ENCODE measurements around the gene FMNL2. TPM values are rescaled to one million over a fixed set of nuclear protein-coding genes. Genes with fewer than 3 reads are reported as not detected.

The FMNL2 gene
- polyA plus RNA-seq, 3 donors = 0.28 to 3.2 (median 0.71) TPM

DNA sequence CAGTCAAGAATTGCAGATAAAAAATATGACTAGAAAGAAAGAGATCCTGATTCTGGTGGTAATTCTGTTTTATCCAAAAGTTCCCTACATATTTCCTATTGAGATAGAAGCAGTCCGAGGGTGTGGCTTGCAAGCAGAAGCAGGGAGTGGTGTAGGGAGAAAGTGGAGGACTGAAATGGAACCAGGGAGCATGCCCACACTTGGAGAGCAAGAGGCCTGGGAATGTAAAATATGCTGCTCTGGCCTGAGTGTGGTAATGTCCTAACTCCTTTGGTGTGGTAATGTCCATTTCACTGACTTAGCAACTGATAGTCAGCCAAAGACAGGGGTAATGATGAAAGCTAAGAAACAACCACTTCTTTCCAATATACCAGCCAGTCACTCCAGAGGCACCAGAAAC lies 30.1 kb upstream of the FMNL2 start:
- Histone ChIP-seq H3K27ac (ENCODE audit: low read depth in 1 of 2, low read length in 2 of 2) (no peak overlapping the region), H3K27me3 (ENCODE audit: control insufficient read depth in 2 of 2, insufficient read depth in 2 of 2, low read length in 2 of 2) (no peaks in the 10 kb centered on the region), H3K4me3 (replicated peaks in 1 of 3; ENCODE audit: low read depth in 2 of 3, low read length in 3 of 3) (no peak overlapping the region), H4K20me1 (ENCODE audit: insufficient read depth, low read length) (no peaks in the 10 kb centered on the region), H3K4me1 (ENCODE audit: control insufficient read depth in 1 of 2, insufficient read depth in 2 of 2, low read length in 2 of 2) (no peaks in the 10 kb centered on the region), H3K36me3 (replicated peaks in 1 of 2; ENCODE audit: control insufficient read depth in 1 of 2, insufficient read depth in 2 of 2, low read length in 2 of 2) (no peaks in the 10 kb centered on the region), H3K9ac (ENCODE audit: insufficient read depth, low read length, poor library complexity, severe bottlenecking) (no peak overlapping the region), H3K9me3 (replicated peaks in 1 of 2; ENCODE audit: control insufficient read depth in 1 of 2, insufficient read depth in 1 of 2, low read length in 2 of 2) (no peaks in the 10 kb centered on the region), H3K4me2 (replicated peaks; ENCODE audit: extremely low read depth, low read length, poor library complexity, severe bottlenecking) (no peak overlapping the region), H2AFZ (ENCODE audit: insufficient read depth, low read depth, low read length, poor library complexity, severe bottlenecking) (no peak overlapping the region), H3K79me2 (ENCODE audit: insufficient read depth, low read length) (no peaks in the 10 kb centered on the region)
- H3K27me3 Mint-ChIP-seq (ENCODE audit: low read depth in 3 of 3) = peaks cover 0 to 2% (median 1%) of the 10 kb centered on the region in 3 donors
- H3K27ac Mint-ChIP-seq = no peak overlapping the region
- TF ChIP-seq CTCF (IDR thresholded peaks at IDR 0.05) = no peak
- DNase-seq = no peak
- H3K4me3 Mint-ChIP-seq = no peak overlapping the region
- WGBS (ENCODE audit: insufficient coverage) = no CpG with 5 or more reads among the region's 1 CpG
- intact Hi-C loops (cut with micrococcal nuclease) = no loop called here
- H3K36me3 Mint-ChIP-seq = no peaks in the 10 kb centered on the region
- peaks cover 0 to 9% (median 0%) of the 10 kb centered on the region in 7 donors for H3K9me3 Mint-ChIP-seq
- H3K4me1 Mint-ChIP-seq = no peaks in the 10 kb centered on the region

GRCh38 chr2:152307863-152308262 lies 27.1 kb upstream of the FMNL2 start:
- Mint-ChIP-seq H3K4me1 (no peaks in the 10 kb centered on the region), H3K4me3 (no peak overlapping the region), H3K27ac (no peak overlapping the region), H3K9me3 (peaks cover 0 to 6% (median 0%) of the 10 kb centered on the region in 7 donors), H3K36me3 (no peaks in the 10 kb centered on the region), H3K27me3 (ENCODE audit: low read depth in 3 of 3) (peaks cover 0 to 4% (median 1%) of the 10 kb centered on the region in 3 donors)
- H3K9me3 ChIP-seq (replicated peaks in 1 of 2; ENCODE audit: control insufficient read depth in 1 of 2, insufficient read depth in 1 of 2, low read length in 2 of 2) = no peaks in the 10 kb centered on the region
- no peak for TF ChIP-seq CTCF (IDR thresholded peaks at IDR 0.05)
- no peaks in the 10 kb centered on the region for H3K4me1 ChIP-seq (ENCODE audit: control insufficient read depth in 1 of 2, insufficient read depth in 2 of 2, low read length in 2 of 2)
- H3K27ac ChIP-seq (ENCODE audit: low read depth in 1 of 2, low read length in 2 of 2) = no peak overlapping the region
- no peaks in the 10 kb centered on the region for H4K20me1 ChIP-seq (ENCODE audit: insufficient read depth, low read length)
- WGBS (ENCODE audit: insufficient coverage) = no CpG with 5 or more reads among the region's 1 CpG
- H3K36me3 ChIP-seq (replicated peaks in 1 of 2; ENCODE audit: control insufficient read depth in 1 of 2, insufficient read depth in 2 of 2, low read length in 2 of 2) = no peaks in the 10 kb centered on the region
- H3K9ac ChIP-seq (ENCODE audit: insufficient read depth, low read length, poor library complexity, severe bottlenecking) = no peak overlapping the region
- H3K27me3 ChIP-seq (ENCODE audit: control insufficient read depth in 2 of 2, insufficient read depth in 2 of 2, low read length in 2 of 2) = no peaks in the 10 kb centered on the region
- H2AFZ ChIP-seq (ENCODE audit: insufficient read depth, low read depth, low read length, poor library complexity, severe bottlenecking) = no peak overlapping the region
- H3K4me3 ChIP-seq (replicated peaks in 1 of 3; ENCODE audit: low read depth in 2 of 3, low read length in 3 of 3) = no peak overlapping the region
- no peak for DNase-seq
- intact Hi-C loops (cut with micrococcal nuclease) = no loop called here
- H3K79me2 ChIP-seq (ENCODE audit: insufficient read depth, low read length) = no peaks in the 10 kb centered on the region
- H3K4me2 ChIP-seq (replicated peaks; ENCODE audit: extremely low read depth, low read length, poor library complexity, severe bottlenecking) = no peak overlapping the region
